ENCODE results near the gene IL32.

DNA sequence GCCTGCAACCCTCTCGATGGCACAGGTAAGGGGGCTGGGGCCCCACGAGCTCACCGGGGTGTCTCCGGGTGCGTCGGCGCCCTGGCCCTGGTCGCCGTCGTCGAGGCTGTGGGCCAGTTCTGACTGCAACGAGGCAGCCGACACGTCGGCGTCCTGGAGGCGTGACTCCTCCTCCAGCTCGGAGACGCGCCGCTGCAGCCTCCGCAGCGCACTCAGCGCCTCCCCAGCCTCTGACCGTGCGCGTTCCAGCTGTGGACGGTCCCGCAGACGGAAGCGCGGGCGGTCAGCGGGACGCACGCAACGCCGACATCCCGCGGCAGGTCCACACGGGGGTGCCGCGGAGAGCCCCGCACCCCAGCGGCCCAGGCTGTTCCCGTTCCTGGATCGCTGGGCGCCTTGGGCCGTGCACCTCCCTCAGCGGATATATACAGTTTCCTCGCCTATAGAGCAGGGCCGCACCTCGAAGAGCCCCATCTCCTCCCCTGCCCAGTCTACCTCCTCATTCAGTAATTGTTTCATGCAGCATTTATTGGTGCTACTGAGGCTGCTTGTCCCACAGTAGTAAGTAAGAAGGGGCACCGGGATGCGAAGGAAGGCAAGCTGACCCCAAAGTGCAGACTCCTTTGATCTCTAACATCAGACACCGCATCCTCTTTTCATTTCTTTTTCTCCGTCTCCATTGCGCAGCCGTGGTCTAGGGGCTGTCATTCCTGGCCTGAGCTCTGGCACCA lies 35.8 kb upstream of the IL32 start:
- TF ChIP-seq BACH2 (CRISPR knock-in tag; IDR thresholded peaks at IDR 0.05; ENCODE audit: borderline replicate concordance) (no peak), TOX (CRISPR knock-in tag; IDR thresholded peaks at IDR 0.05; ENCODE audit: borderline replicate concordance) (no peak), ZFP30 (CRISPR knock-in tag; IDR thresholded peaks at IDR 0.05) (no peak), CSDC2 (CRISPR knock-in tag; IDR thresholded peaks at IDR 0.05) (no peak), ZNF565 (CRISPR knock-in tag; conservative IDR thresholded peaks at IDR 0.05; ENCODE audit: low read depth) (no peak), ZNF8 (CRISPR knock-in tag; IDR thresholded peaks at IDR 0.05) (no peak), PPARA (CRISPR knock-in tag; IDR thresholded peaks at IDR 0.05; ENCODE audit: borderline replicate concordance) (no peak), ZFP3 (CRISPR knock-in tag; IDR thresholded peaks at IDR 0.05) (no peak), OSR1 (CRISPR knock-in tag; IDR thresholded peaks at IDR 0.05) (no peak)
- TF ChIP-seq, protein P1, sequence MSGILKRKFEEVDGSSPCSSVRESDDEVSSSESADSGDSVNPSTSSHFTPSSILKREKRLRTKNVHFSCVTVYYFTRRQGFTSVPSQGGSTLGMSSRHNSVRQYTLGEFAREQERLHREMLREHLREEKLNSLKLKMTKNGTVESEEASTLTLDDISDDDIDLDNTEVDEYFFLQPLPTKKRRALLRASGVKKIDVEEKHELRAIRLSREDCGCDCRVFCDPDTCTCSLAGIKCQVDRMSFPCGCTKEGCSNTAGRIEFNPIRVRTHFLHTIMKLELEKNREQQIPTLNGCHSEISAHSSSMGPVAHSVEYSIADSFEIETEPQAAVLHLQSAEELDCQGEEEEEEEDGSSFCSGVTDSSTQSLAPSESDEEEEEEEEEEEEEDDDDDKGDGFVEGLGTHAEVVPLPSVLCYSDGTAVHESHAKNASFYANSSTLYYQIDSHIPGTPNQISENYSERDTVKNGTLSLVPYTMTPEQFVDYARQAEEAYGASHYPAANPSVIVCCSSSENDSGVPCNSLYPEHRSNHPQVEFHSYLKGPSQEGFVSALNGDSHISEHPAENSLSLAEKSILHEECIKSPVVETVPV (CRISPR knock-in tag; IDR thresholded peaks at IDR 0.05) = no peak
- TF ChIP-seq, protein P2, sequence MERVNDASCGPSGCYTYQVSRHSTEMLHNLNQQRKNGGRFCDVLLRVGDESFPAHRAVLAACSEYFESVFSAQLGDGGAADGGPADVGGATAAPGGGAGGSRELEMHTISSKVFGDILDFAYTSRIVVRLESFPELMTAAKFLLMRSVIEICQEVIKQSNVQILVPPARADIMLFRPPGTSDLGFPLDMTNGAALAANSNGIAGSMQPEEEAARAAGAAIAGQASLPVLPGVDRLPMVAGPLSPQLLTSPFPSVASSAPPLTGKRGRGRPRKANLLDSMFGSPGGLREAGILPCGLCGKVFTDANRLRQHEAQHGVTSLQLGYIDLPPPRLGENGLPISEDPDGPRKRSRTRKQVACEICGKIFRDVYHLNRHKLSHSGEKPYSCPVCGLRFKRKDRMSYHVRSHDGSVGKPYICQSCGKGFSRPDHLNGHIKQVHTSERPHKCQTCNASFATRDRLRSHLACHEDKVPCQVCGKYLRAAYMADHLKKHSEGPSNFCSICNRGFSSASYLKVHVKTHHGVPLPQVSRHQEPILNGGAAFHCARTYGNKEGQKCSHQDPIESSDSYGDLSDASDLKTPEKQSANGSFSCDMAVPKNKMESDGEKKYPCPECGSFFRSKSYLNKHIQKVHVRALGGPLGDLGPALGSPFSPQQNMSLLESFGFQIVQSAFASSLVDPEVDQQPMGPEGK (CRISPR knock-in tag; IDR thresholded peaks at IDR 0.05; ENCODE audit: borderline replicate concordance) = no peak
- TF ChIP-seq, protein P3, sequence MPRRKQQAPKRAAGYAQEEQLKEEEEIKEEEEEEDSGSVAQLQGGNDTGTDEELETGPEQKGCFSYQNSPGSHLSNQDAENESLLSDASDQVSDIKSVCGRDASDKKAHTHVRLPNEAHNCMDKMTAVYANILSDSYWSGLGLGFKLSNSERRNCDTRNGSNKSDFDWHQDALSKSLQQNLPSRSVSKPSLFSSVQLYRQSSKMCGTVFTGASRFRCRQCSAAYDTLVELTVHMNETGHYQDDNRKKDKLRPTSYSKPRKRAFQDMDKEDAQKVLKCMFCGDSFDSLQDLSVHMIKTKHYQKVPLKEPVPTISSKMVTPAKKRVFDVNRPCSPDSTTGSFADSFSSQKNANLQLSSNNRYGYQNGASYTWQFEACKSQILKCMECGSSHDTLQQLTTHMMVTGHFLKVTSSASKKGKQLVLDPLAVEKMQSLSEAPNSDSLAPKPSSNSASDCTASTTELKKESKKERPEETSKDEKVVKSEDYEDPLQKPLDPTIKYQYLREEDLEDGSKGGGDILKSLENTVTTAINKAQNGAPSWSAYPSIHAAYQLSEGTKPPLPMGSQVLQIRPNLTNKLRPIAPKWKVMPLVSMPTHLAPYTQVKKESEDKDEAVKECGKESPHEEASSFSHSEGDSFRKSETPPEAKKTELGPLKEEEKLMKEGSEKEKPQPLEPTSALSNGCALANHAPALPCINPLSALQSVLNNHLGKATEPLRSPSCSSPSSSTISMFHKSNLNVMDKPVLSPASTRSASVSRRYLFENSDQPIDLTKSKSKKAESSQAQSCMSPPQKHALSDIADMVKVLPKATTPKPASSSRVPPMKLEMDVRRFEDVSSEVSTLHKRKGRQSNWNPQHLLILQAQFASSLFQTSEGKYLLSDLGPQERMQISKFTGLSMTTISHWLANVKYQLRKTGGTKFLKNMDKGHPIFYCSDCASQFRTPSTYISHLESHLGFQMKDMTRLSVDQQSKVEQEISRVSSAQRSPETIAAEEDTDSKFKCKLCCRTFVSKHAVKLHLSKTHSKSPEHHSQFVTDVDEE (CRISPR knock-in tag; IDR thresholded peaks at IDR 0.05) = no peak
- TF ChIP-seq, protein P4, sequence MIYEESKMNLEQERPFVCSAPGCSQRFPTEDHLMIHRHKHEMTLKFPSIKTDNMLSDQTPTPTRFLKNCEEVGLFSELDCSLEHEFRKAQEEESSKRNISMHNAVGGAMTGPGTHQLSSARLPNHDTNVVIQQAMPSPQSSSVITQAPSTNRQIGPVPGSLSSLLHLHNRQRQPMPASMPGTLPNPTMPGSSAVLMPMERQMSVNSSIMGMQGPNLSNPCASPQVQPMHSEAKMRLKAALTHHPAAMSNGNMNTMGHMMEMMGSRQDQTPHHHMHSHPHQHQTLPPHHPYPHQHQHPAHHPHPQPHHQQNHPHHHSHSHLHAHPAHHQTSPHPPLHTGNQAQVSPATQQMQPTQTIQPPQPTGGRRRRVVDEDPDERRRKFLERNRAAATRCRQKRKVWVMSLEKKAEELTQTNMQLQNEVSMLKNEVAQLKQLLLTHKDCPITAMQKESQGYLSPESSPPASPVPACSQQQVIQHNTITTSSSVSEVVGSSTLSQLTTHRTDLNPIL (CRISPR knock-in tag; IDR thresholded peaks at IDR 0.05; ENCODE audit: low read depth) = no peak
- TF ChIP-seq, protein P5, sequence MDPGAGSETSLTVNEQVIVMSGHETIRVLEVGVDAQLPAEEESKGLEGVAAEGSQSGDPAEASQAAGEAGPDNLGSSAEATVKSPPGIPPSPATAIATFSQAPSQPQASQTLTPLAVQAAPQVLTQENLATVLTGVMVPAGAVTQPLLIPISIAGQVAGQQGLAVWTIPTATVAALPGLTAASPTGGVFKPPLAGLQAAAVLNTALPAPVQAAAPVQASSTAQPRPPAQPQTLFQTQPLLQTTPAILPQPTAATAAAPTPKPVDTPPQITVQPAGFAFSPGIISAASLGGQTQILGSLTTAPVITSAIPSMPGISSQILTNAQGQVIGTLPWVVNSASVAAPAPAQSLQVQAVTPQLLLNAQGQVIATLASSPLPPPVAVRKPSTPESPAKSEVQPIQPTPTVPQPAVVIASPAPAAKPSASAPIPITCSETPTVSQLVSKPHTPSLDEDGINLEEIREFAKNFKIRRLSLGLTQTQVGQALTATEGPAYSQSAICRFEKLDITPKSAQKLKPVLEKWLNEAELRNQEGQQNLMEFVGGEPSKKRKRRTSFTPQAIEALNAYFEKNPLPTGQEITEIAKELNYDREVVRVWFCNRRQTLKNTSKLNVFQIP (CRISPR knock-in tag; IDR thresholded peaks at IDR 0.05; ENCODE audit: borderline replicate concordance, low read depth) = no peak

All from SK-N-SH treated with all-trans-retinoic acid at 6 μM for 48 hours (cell line).